NCI-H146 (cell line): Measurements from ENCODE around the gene CALD1.
A peak's percentile ranks its signal among the peaks of the same experiment; 100 is the strongest.

ENCODE experiments used
- DNase-seq: peaks from one replicate; lab custom pipeline; 2025; lab: John Stamatoyannopoulos, UW

Gene CALD1

GRCh38 chr7:134778941-134779740 lies at the start of gene CALD1:
Gene CALD1 (plus strand): TSS chr7:134779634. CDS start chr7:134867734, 88,100 bp downstream.
- no peak for DNase-seq

GRCh38 chr7:134729895-134730294 lies 49.5 kb upstream of the CALD1 start:
- DNase-seq: no peak

GRCh38 chr7:134730411-134730829 lies 49.0 kb upstream of the CALD1 start:
- no peak for DNase-seq

GRCh38 chr7:134731616-134732015 lies 47.8 kb upstream of the CALD1 start:
- no peak for DNase-seq

GRCh38 chr7:134732728-134733127 lies 46.7 kb upstream of the CALD1 start:
- DNase-seq: no peak

- no peak for DNase-seq
Measured at GRCh38 chr7:134736381-134736780, 43.1 kb upstream of the CALD1 start.

- no peak for DNase-seq
Measured at GRCh38 chr7:134737566-134738345, 41.7 kb upstream of the CALD1 start.

- no peak for DNase-seq
Measured at GRCh38 chr7:134739362-134739761, 40.1 kb upstream of the CALD1 start.

GRCh38 chr7:134740376-134740775 lies 39.1 kb upstream of the CALD1 start:
- DNase-seq: no peak

GRCh38 chr7:134741907-134742635 lies 37.4 kb upstream of the CALD1 start:
- DNase-seq: no peak

GRCh38 chr7:134742688-134743350 lies 36.6 kb upstream of the CALD1 start:
- DNase-seq: no peak

GRCh38 chr7:134744569-134744968 lies 34.9 kb upstream of the CALD1 start:
- DNase-seq: no peak

GRCh38 chr7:134747326-134747725 lies 32.1 kb upstream of the CALD1 start:
- DNase-seq: no peak

GRCh38 chr7:134750083-134751062 lies 29.1 kb upstream of the CALD1 start:
- peak; percentile 11 for DNase-seq

GRCh38 chr7:134752006-134752760 lies 27.3 kb upstream of the CALD1 start:
- DNase-seq: no peak

- no peak for DNase-seq
Measured at GRCh38 chr7:134755422-134756022, 23.9 kb upstream of the CALD1 start.

GRCh38 chr7:134757938-134758337 lies 21.5 kb upstream of the CALD1 start:
- DNase-seq: no peak

- DNase-seq: no peak
Measured at GRCh38 chr7:134758981-134759380, 20.5 kb upstream of the CALD1 start.

- DNase-seq: no peak
Measured at GRCh38 chr7:134761266-134761665, 18.2 kb upstream of the CALD1 start.

- DNase-seq: no peak
Measured at GRCh38 chr7:134763960-134764359, 15.5 kb upstream of the CALD1 start.
